Mesodermal cell (in vitro differentiated cells): ENCODE results near the gene CNDP1.
"Not testable (repeated sequence)": the region's sequence is repeated elsewhere in the genome, so short reads cannot be mapped to it uniquely, and the experiment has no call there.

ENCODE experiments used
- H3K27ac ChIP-seq: 2 replicates; pipeline ENCODE4 v1.7.0; 2013; ENCODE audit warnings: mild to moderate bottlenecking, low read depth, low read length, moderate library complexity; ENCODE audit not compliant: severe bottlenecking
- H3K36me3 ChIP-seq: 2 replicates; pipeline ENCODE4 v1.7.1; 2013; ENCODE audit warnings: mild to moderate bottlenecking, low read length, moderate library complexity; ENCODE audit not compliant: control insufficient read depth, insufficient read depth
- H3K4me1 ChIP-seq: one replicate; pipeline ENCODE4 v1.7.1; 2013; ENCODE audit warnings: mild to moderate bottlenecking, low read length; ENCODE audit not compliant: insufficient read depth, control insufficient read depth, poor library complexity, severe bottlenecking
- H3K4me3 ChIP-seq: 2 replicates; pipeline ENCODE4 v1.7.0; 2013; ENCODE audit warnings: low read length, control low read depth, mild to moderate bottlenecking; ENCODE audit not compliant: insufficient read depth, poor library complexity, severe bottlenecking; ENCODE audit errors: extremely low read depth
- H3K9me3 ChIP-seq: 2 replicates; pipeline ENCODE4 v1.7.1; 2013; ENCODE audit warnings: mild to moderate bottlenecking, low read length, moderate library complexity; ENCODE audit not compliant: control insufficient read depth
- WGBS, 2 experiments: methylation state at CpG; one replicate each; pipeline ENCODE4 v1.1.5; 2013; ENCODE audit warnings: missing lambda C conversion rate in 2 of 2; ENCODE audit not compliant: insufficient coverage in 2 of 2; 5-methylcytosine and 5-hydroxymethylcytosine counted together

The CNDP1 gene

GRCh38 chr18:74521068-74521725, 13.1 kb upstream of the CNDP1 start:
- 95 to 97% methylated on average over 9 to 14 of the region's 15 CpGs for WGBS, 2 experiments
- H3K4me1 ChIP-seq: no peaks in the 10 kb centered on the region

GRCh38 chr18:74522635-74523548, 11.4 kb upstream of the CNDP1 start:
- H3K4me1 ChIP-seq: no peaks in the 10 kb centered on the region
- H3K36me3 ChIP-seq: peaks cover 43% of the 10 kb centered on the region
- H3K4me3 ChIP-seq: no peak overlapping the region
- H3K27ac ChIP-seq: no peak overlapping the region
- 93 to 95% methylated on average over 22 to 23 of the region's 23 CpGs for WGBS, 2 experiments
- no peaks in the 10 kb centered on the region for H3K9me3 ChIP-seq

More at GRCh38 chr18:74521068-74521725, 13.1 kb upstream of the CNDP1 start:
- Histone ChIP-seq H3K27ac (no peak overlapping the region), H3K9me3 (no peaks in the 10 kb centered on the region), H3K4me3 (no peak overlapping the region), H3K36me3 (peaks cover 59% of the 10 kb centered on the region)

GRCh38 chr18:74524097-74524496, 10.2 kb upstream of the CNDP1 start:
- H3K4me1 ChIP-seq: no peaks in the 10 kb centered on the region
- peaks cover 33% of the 10 kb centered on the region for H3K36me3 ChIP-seq
- H3K9me3 ChIP-seq: no peaks in the 10 kb centered on the region
- no peak overlapping the region for H3K27ac ChIP-seq
- H3K4me3 ChIP-seq: no peak overlapping the region
- WGBS, 2 experiments: 93 to 96% methylated on average over 3 to 5 of the region's 5 CpGs

GRCh38 chr18:74524915-74525314, 9.4 kb upstream of the CNDP1 start:
- not testable (repeated sequence) for H3K27ac ChIP-seq, H3K4me3 ChIP-seq, H3K4me1 ChIP-seq, H3K9me3 ChIP-seq
- peaks cover 24% of the 10 kb centered on the region for H3K36me3 ChIP-seq
- WGBS, 2 experiments: 93 to 100% methylated on average over 2 to 4 of the region's 7 CpGs

- Histone ChIP-seq H3K36me3 (peaks cover 16% of the 10 kb centered on the region), H3K9me3 (no peaks in the 10 kb centered on the region), H3K27ac (no peak overlapping the region), H3K4me3 (no peak overlapping the region), H3K4me1 (no peaks in the 10 kb centered on the region)
- 87 to 95% methylated on average over 9 of the region's 9 CpGs for WGBS, 2 experiments
Measured at GRCh38 chr18:74525741-74526140, 8.6 kb upstream of the CNDP1 start.

- no peaks in the 10 kb centered on the region for H3K4me1 ChIP-seq
- no peak overlapping the region for H3K27ac ChIP-seq
- no peaks in the 10 kb centered on the region for H3K9me3 ChIP-seq
- H3K4me3 ChIP-seq: no peak overlapping the region
- peaks cover 9% of the 10 kb centered on the region for H3K36me3 ChIP-seq
- WGBS, 2 experiments: 91 to 100% methylated on average over 2 of the region's 2 CpGs
Measured at GRCh38 chr18:74526488-74526887, 7.8 kb upstream of the CNDP1 start.

GRCh38 chr18:74528478-74528877, 5.8 kb upstream of the CNDP1 start:
- Histone ChIP-seq H3K4me3 (no peak overlapping the region), H3K27ac (no peak overlapping the region), H3K9me3 (no peaks in the 10 kb centered on the region), H3K36me3 (no peaks in the 10 kb centered on the region), H3K4me1 (no peaks in the 10 kb centered on the region)
- no CpG with 5 or more reads among the region's 1 CpG for WGBS, 2 experiments

GRCh38 chr18:74528913-74529312, 5.4 kb upstream of the CNDP1 start:
- Histone ChIP-seq H3K9me3 (no peaks in the 10 kb centered on the region), H3K4me1 (no peaks in the 10 kb centered on the region), H3K4me3 (no peak overlapping the region), H3K36me3 (no peaks in the 10 kb centered on the region), H3K27ac (no peak overlapping the region)
- WGBS, 2 experiments: 100% methylated on average over 1 of the region's 3 CpGs; no CpG with 5 or more reads in 1 of the 2 experiments

GRCh38 chr18:74529378-74529777, 4.9 kb upstream of the CNDP1 start:
- no peaks in the 10 kb centered on the region for H3K36me3 ChIP-seq
- no peak overlapping the region for H3K27ac ChIP-seq
- WGBS, 2 experiments: 94 to 95% methylated on average over 4 of the region's 6 CpGs
- H3K9me3 ChIP-seq: no peaks in the 10 kb centered on the region
- H3K4me3 ChIP-seq: no peak overlapping the region
- no peaks in the 10 kb centered on the region for H3K4me1 ChIP-seq

GRCh38 chr18:74529811-74530583, 4.3 kb upstream of the CNDP1 start:
- no peaks in the 10 kb centered on the region for H3K4me1 ChIP-seq
- 93% methylated on average over 23 to 25 of the region's 25 CpGs for WGBS, 2 experiments
- no peaks in the 10 kb centered on the region for H3K9me3 ChIP-seq
- no peak overlapping the region for H3K27ac ChIP-seq
- H3K36me3 ChIP-seq: no peaks in the 10 kb centered on the region
- no peak overlapping the region for H3K4me3 ChIP-seq
